ENCODE data around the gene FSCN2.

FSCN2 gene

GRCh38 chr17:81500047-81500446 is 28.1 kb upstream of the FSCN2 start:
- H3K4me3 ChIP-seq (replicated peaks; ENCODE audit: low read depth, low read length), result no peak overlapping the region
- DNase-seq (ENCODE audit: low read depth), result peak; percentile 62
- no peak for TF ChIP-seq CTCF (IDR thresholded peaks at IDR 0.05; ENCODE audit: low read length, missing control alignments)

- no peak for DNase-seq (ENCODE audit: low read depth)
- TF ChIP-seq CTCF (IDR thresholded peaks at IDR 0.05; ENCODE audit: low read length, missing control alignments), result no peak
- H3K4me3 ChIP-seq (replicated peaks; ENCODE audit: low read depth, low read length), result no peak overlapping the region
These were observed 25.6 kb upstream of the FSCN2 start for GRCh38 chr17:81502471-81503017.

GRCh38 chr17:81503619-81504018 is 24.6 kb upstream of the FSCN2 start:
- DNase-seq (ENCODE audit: low read depth), result no peak
- TF ChIP-seq CTCF (IDR thresholded peaks at IDR 0.05; ENCODE audit: low read length, missing control alignments), result no peak
- H3K4me3 ChIP-seq (replicated peaks; ENCODE audit: low read depth, low read length), result no peak overlapping the region

GRCh38 chr17:81508639-81509206 is 19.5 kb upstream of the FSCN2 start:
- peak overlapping the region; percentile 95 for H3K4me3 ChIP-seq (replicated peaks; ENCODE audit: low read depth, low read length)
- peak; percentile 67 for DNase-seq (ENCODE audit: low read depth)
- no peak for TF ChIP-seq CTCF (IDR thresholded peaks at IDR 0.05; ENCODE audit: low read length, missing control alignments)

- H3K4me3 ChIP-seq (replicated peaks; ENCODE audit: low read depth, low read length), result peak overlapping the region; percentile 95
- DNase-seq (ENCODE audit: low read depth), result peak; percentile 47
- no peak for TF ChIP-seq CTCF (IDR thresholded peaks at IDR 0.05; ENCODE audit: low read length, missing control alignments)
These were observed 18.8 kb upstream of the FSCN2 start for GRCh38 chr17:81509207-81509971.

- peak overlapping the region; percentile 95 for H3K4me3 ChIP-seq (replicated peaks; ENCODE audit: low read depth, low read length)
- DNase-seq (ENCODE audit: low read depth), result peak; percentile 37
- no peak for TF ChIP-seq CTCF (IDR thresholded peaks at IDR 0.05; ENCODE audit: low read length, missing control alignments)
These were observed 18.0 kb upstream of the FSCN2 start for GRCh38 chr17:81509972-81510784.

All from fibroblast of pulmonary artery (primary cell).